HG02970 (cell line): ENCODE measurements around the gene RDH5.

Experiments used
- ATAC-seq: cut with Tn5 transposase; IDR thresholded peaks from one replicate; pipeline ENCODE4 v1.9.1; 2021; ENCODE audit warnings: mild to moderate bottlenecking, moderate library complexity, moderate number of reproducible peaks; ENCODE audit not compliant: unreplicated experiment, low FRiP score

RDH5 gene

DNA sequence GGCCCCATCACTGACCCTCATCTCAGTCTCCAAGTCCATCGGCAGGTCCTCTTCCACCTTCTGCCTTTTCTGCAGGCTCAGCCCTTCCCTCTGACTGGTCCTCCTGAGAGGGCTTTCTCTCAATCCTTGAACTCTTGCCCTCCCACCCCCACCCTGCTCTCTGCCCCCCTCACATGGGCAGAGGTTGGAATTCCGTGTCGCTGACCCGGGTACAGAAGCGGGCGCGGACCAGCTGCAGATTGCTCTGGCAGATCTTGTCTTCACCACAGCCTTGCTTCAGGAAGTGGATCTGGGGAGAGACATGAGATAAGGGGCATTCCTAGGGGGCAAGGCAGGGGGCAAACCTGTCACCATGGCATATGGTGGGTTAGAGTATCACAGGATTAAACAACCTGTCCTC, 24.8 kb upstream of the RDH5 start:
- ATAC-seq, result no peak

DNA sequence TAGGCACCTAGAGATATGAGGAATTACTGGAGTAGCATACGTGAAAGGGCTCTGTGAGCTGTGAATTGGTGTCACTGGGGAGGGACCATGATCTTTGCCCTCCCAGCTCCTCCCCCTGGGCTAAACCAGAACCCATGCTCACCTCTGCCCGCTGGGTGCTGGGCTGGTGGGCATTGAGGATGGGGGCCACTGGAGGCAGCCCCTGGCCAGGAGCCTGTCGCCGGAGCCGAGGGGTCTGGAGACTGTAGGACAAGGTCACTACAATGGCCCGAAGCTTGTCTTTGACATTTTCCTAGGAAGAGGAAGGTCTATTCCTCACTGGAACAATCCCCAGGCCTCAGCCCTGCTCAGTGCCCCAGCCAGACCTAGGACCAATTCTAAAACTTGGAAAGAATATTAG, 24.1 kb upstream of the RDH5 start:
- no peak for ATAC-seq

DNA sequence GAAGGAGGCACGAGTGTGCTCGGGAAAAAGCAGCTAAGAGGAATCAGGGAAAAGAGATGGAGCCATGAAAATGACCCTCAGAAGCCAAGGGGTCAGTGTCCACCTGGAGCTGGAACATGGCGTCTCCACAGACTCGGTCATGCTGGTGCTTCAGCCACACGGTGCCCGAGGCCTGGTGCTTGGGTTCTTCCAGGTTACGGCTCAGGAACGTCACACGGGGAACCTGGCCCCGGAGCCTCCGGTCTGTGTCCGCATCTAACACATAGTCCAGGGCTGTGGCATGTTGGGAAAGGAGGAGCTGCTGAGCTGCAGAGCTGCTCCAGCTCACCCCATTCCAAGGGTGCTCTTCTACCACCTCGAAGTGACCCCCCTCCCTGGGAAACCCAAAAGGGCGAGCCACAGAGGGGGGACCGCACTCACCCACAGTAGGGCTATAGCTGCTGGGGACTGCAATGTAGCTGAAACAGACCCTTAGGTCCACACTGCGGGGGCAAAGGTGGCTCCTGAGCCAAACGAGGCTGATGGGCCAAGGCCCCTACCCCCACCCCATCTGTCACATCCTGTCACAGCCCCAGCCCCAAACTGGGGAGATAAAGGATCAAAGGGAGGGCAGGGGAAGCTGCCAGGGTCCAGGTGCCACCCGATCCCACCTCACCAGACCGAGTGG, 23.3 kb upstream of the RDH5 start:
- no peak for ATAC-seq

GRCh38 chr12:55697686-55698085, 22.5 kb upstream of the RDH5 start:
- no peak for ATAC-seq

- no peak for ATAC-seq
Measured at GRCh38 chr12:55698241-55698955, 21.8 kb upstream of the RDH5 start.

GRCh38 chr12:55698965-55699364, 21.2 kb upstream of the RDH5 start:
- ATAC-seq, result no peak

DNA sequence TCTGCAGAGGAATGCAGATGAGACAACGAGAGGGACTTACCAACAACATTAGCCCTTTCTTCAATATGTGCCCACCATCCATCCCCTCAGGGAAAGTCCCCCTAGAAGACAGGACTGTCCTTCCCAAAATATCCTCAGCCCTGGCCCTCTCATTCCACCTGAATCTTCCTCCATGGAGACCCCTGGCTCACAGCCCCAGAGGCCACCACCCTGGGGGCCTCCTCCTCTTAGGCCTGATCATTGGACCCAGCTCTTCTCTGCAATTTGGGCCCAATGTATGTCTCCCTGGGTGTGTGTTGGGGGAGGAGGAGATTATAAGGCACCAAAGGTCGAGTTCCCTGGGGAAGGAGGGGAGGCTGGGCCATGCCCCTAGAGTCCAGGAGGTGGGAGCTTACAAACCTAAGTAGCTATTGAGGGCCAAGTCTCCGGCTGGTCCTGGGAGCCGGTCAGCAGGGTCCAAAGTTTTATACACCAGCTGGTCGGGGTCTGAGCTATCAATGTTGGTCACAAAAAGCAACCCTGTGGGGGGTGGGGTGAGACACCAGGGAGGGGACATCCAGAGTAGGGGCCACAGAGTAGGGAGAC, 20.6 kb upstream of the RDH5 start:
- ATAC-seq, result no peak

DNA sequence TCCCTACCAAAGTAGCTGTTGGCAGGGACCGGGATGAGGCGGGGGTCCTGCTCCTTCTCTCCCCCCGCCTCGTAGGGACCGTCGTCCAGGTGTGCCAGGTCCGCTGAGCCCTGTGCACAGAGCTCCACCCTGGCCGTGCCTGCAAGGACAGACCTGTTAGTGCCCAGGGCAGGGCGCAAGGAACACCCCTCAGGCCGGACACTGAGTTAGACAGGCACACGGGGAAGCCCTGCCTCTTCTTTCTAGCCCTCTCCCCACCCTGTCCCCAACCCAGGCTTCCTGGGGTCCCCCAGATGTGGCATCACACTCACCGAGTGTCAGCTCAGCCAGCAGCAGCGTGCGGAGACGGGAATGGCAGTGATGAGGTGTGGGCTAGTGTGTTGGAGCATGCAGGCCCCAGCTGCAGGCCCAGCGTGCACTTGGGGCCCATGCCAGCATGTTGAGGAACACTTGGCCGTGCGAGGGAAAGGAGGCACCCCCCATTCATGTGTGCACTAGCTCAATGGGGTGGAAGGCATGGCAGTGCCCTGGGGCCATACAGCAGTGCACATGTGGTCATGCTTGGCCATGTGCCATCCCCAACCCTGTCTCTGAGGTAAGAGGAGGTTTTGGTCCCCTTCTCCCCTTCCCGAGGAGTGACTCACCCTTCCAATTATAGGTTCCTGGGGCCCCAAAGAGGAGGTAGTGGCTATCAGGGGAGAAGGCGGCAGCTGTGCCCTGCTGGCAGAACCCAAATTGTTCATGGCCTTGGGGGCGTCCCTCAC, 19.8 kb upstream of the RDH5 start:
- ATAC-seq, result no peak

DNA sequence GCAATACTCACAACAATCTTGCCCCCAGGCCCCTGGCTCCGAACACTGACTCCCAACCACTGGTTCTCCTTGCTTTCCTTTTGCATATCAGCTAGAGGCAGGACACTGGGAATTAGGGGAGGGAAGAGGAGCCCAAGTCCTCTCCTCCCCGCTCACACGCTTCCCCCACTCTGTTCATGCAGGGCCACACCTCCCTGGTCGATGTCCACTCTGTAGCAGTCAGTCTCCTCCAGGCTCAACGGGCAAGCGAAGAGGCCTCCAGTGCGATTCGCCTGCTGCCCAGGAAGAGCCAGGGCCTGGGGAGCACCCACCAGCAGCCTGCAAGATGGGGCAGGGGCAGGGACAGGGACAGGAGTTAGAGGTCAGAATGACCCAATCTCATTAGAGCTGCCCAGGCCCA, 17.3 kb upstream of the RDH5 start:
- no peak for ATAC-seq

DNA sequence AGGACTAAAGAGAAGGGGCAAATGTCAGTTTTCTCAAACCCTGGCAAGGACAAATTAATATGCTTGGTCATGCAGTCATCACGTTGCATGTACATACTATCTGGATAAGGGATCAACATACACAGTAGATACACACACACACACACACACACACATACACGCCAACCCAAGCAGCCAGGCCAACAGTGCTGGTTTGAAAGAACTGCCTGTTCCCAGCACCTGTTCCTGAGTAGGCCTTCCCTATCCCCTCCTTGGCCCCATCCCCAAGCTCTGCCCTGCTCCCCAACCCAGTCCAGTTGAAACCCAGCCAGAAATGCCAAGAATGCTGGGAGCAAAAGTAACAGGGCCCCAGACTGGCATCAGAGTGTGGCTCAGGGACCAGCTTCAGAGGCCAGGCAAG, 16.9 kb upstream of the RDH5 start:
- no peak for ATAC-seq

DNA sequence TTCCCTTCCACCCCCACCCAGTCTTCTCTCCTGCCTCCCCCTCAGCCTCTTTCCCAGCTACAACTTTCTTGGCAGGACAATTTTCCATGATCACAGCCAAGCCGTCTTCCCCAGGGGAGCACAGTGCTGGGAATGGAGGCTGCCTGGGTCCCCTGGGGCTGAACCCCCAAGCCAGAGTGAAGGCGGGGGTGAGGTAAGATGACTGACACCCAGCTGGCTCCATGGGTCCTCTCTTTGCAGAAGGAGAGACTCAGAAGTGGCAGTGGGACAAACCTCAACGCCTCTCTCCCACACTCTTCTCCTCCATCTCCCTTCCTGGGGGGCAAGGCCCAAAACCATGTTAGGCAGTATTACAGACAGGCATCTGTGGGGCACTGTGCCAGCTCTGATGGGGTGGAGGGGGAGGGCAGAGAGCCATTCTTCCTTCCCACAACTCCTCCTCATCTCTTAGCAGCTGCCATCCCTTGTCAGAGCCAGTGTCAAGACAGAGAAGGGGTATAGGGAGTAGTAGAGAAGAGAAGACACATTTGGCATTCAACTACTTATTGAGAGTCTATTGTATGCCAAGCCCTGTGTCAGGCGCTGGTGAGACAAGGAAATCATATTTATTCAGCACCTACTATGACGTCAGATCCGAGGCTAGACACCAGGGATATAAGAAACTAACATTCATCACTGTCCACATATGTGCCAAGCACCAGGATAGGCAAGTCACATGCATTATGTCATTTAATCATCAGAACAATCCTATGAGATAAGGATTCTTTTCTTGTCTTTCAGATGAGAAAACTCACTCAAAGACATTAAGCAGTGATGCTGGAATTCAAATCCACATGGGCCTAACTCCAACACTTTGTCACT, 16.1 kb upstream of the RDH5 start:
- ATAC-seq, result no peak

DNA sequence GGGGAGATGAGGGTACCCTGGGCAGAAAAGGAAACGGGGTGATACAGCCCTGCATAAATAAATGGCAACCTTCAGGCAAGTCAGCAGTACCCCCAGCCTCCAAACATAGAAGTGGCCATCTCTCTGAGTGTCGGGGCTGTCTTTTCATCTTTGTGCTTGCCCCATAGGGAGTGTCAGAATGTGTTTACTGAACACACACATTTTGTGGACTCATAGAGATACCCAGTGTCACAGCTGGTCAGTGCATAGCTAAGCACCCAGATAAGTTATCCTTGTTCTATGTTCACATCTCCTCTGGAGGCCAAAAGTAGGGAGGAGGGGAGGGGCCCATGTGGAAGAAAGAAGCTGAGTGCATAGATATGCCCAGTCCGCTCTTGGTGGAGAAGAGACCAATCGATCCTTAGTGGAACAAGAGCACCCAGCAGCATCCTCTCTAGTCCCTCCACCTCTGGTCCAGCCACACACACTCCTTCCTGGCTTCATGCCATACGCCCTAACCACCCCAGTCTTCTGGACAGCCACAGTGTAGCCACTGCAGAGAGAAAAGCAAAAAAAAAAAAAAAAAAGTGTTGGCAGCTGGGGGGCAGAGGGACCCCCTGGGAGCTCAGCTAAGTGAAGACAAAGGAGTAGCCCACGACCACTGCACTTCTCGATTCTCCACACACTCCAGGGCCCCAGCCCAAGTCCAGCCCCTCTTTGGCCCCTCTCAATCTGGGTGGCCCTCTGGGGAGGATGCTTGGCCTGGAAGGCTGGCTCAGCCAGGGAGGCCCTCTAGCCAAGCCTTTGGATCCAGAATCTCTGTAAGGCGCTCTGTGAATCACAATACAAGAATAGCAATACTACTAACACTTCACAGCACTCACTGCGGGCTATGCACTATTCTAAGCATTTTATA, 15.1 kb upstream of the RDH5 start:
- no peak for ATAC-seq

DNA sequence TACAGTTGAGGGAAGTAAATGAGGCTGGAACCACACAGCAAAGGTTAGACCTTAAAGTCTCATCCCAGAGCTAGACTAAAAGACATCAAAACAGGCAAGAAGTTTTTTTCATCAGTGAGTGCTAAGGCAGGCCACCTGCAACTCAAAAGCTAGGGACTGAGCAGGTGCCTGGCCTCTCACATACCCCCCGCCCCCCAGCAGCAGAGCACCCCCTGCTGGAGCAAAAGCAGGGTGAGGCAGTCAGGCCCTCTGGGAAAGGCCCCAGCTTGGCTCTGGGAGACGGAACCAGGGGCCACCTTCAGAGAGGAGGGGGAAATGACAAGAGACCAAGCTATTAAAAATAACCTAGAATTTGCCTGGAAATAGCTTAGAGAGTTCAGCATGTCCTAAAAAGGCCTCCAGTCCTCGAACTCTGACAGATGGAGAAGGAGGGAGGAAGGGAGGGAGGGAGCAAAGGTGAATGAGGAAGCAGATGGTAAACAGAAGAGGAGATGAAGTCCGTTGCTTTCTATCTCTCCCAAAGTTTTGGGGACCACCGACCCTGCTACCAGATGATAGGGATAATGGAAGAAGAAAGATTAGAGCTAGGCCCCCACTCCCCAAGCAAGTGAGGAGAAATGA, 14.3 kb upstream of the RDH5 start:
- no peak for ATAC-seq

DNA sequence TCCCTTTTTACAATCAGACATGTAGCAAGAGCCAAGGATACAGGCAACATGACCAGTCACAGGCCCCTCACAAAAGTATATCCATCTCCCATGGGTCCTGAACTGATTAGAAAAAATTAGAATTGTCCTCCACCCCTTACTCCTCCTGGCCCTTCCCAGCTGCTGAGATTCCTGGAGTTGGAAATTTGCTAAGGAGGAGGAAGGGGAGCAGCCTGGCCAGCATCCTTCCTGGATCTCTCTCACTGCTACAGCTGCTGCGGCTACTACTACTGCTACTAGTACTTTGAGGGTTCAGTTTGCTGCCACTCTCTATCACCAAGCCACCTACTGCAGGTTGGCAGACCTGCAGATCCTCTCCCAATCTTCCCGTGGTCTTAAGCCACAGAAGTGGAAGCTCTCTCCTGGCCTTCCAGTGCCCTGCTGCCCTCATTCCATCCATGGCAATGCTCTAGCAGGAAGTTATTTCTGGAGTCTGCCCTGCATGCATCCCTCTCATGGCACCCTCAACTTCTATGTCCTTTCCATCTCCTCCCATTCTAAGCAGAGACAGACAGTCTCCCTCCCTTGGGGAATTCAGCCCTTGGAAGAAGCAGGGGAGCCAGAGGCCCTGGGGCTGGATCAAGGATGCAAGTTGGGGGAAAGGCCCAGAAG, 13.5 kb upstream of the RDH5 start:
- no peak for ATAC-seq

- ATAC-seq, result no peak
Measured at GRCh38 chr12:55707219-55707671, 12.9 kb upstream of the RDH5 start.

GRCh38 chr12:55707841-55708694, 12.1 kb upstream of the RDH5 start, which contains the start of gene ITGA7:
Gene ITGA7, minus strand, starts transcription at chr12:55707904. Its CDS starts 222 bp downstream, at chr12:55707682.
- ATAC-seq, result no peak

- no peak for ATAC-seq
Measured at GRCh38 chr12:55708695-55709233, 11.4 kb upstream of the RDH5 start.
